ENCODE data around the gene DDIAS.

DNA sequence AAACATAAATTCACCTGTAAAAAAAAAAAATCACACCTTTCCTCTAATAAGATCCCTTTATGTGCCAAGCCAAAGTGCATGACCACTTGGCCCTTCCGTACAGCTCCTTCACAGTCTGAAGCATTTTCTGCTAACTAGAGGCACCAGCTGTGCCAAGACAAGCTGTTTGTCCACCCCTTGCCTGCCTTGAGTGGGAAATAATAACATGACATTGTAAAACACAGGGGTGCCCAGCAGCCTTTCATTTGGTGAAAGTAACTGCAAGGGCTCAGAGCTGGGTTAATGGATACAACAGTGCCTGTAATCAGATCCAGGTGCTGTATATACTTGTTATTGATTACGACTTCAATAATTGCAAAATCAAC is 59.2 kb downstream of the DDIAS start:
- TF ChIP-seq POLR2A (IDR thresholded peaks at IDR 0.05) (no peak), CTCF (IDR thresholded peaks at IDR 0.05) (no peak)

Data from Peyer's patch (tissue), 4 donors.